GM03348 (cell line): ENCODE data around the gene CAV2.

ENCODE experiments used
- DNase-seq: peaks from one replicate; pipeline ENCODE4 v3.0.0; 2012; ENCODE audit warnings: low spot score

CAV2 gene

GRCh38 chr7:116547347-116547746, 47.8 kb downstream of the CAV2 start:
- peak; percentile 65 for DNase-seq

- DNase-seq: no peak
Observed at GRCh38 chr7:116548506-116548905, 49.0 kb downstream of the CAV2 start.

GRCh38 chr7:116549370-116549769, 49.8 kb downstream of the CAV2 start:
- no peak for DNase-seq

GRCh38 chr7:116551692-116552091, 52.2 kb downstream of the CAV2 start:
- no peak for DNase-seq

- DNase-seq: no peak
Observed at GRCh38 chr7:116552602-116553001, 53.1 kb downstream of the CAV2 start.

GRCh38 chr7:116553168-116553964, 53.8 kb downstream of the CAV2 start:
- DNase-seq: no peak

- DNase-seq: no peak
Observed at GRCh38 chr7:116554436-116554835, 54.9 kb downstream of the CAV2 start.

- DNase-seq: no peak
Observed at GRCh38 chr7:116554911-116555310, 55.4 kb downstream of the CAV2 start.

- no peak for DNase-seq
Observed at GRCh38 chr7:116557066-116557585, 57.6 kb downstream of the CAV2 start.

- DNase-seq: no peak
Observed at GRCh38 chr7:116557901-116558300, 58.4 kb downstream of the CAV2 start.
